Stimulated activated CD4-positive, alpha-beta T cell treated with anti-CD3 and anti-CD28 coated beads, Interleukin-2, amount 100 ng/mL, for 4 hours (primary cell): ENCODE results near the gene RET.

ENCODE experiments used
- DNase-seq: peaks from one replicate; pipeline ENCODE4 v3.0.0-alpha.2; 2020; ENCODE audit warnings: low read depth

RET gene

DNA sequence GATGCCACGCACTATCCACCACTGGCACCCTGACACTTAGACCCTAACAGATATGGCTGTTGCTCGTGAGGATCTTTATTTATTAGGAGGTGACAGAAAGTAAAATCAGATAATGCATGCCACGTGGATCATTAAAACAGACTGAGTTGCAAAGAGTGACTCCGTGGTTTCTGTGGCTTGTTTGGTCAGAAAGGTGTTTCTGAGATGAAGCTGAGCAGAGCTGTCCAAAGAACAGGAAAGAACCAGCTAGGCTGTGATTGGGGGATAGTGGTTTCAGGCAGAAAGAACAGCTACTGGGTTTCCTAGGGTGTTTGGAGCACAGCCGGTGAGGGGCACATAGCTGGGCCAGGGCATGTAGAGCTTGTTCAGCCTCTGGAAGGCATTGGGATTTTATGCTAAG, 95.8 kb downstream of the RET start:
- DNase-seq = no peak

DNA sequence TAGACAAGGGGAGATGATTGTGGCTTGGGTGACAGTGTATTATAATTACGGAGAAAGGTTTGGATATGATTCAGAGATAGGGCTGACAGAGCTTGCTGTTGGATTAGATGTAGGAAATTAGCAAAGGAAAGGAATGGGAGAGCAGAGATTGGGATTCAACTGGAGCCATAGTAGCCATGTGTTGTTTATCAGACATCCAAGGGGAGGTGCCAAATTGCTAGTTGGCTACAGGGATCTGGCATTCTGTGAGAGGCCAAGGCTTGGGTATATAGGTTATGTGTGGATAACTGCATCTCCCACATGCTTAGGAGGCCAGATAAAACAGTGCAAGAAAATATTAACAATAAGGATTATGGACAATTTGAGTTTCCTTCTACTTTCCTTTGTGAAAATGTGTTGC, 96.3 kb downstream of the RET start:
- no peak for DNase-seq

DNA sequence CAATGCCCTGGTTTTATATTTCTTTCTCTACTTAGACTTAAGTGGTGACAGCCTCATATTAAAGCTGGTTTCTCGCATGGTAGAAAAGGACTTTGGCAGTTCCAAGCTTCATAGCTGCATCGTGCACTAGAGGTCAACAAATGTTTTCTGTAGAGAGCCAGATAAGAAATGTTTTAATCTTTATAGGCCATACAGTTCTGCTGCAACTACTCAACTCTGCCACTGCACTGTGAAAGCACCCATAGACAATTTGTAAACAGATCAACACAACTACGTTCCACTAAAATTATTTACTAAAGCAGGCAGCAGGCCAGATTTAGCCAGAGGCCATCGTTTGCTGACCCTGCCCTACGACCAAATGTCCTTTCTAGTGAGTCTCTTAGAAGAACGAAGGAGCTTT, 98.1 kb downstream of the RET start:
- DNase-seq = no peak

DNA sequence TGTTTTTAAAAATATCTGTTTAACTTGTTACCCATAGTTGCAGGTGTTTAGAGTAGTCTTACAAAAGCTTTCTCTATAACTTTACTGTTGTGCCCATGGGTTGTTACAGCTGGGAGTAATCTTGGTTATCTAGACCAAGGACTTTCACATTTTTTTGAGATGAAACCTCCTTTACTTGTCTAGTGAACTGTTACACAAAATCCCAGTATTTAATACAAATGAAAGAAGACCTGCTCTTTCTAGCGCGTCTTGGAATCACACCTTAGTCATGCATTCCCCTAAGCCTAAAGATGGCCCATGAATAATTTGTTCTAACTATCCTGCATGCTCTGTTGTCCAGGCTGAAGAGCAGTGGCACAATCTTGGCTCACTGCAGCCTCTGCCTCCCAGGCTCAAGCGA, 99.4 kb downstream of the RET start:
- DNase-seq = no peak

DNA sequence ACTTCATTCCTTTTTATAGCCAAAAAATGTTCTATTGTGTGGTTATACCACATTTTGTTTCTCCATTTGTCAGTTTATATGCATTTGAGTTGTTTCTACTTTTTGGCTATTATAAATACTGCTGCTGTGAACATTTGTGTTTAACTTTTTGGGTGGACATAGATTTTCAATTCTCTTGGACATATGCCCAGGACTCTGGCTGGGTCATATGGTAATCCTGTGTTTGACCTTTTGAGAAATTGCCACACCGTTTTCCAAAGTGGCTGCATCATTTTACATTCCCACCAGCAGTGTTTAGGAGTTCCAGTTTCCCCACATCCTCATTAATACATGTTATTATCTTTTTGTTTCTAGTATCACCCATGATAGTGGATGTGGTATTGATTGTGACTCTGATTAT, 100.7 kb downstream of the RET start:
- no peak for DNase-seq
